Astrocyte (in vitro differentiated cells and primary cell): ENCODE results near the gene RIPOR3. TPM values are rescaled to one million over a fixed set of nuclear protein-coding genes. Genes with fewer than 3 reads are reported as not detected.

Experiments used
- DNase-seq: peaks from one replicate; pipeline ENCODE4 v3.0.0-alpha.2; 2010; ENCODE audit warnings: low read depth
- FAIRE-seq: peaks from 2 replicates; lab custom pipeline; 2011; peaks lifted over from hg19 to GRCh38; lab: Jason Lieb, UNC
- H2AFZ ChIP-seq: 2 replicates; pipeline ENCODE4 v1.6.0; 2012; ENCODE audit warnings: low read depth, low read length, inconsistent platforms
- H3K27ac ChIP-seq: 2 replicates; pipeline ENCODE4 v1.5.1; 2011; ENCODE audit warnings: low read depth, low read length, inconsistent platforms
- H3K27me3 ChIP-seq: 2 replicates; pipeline ENCODE4 v1.6.0; 2011; ENCODE audit warnings: low read length, inconsistent platforms; ENCODE audit not compliant: insufficient read depth
- H3K36me3 ChIP-seq: 2 replicates; pipeline ENCODE4 v1.5.1; 2011; ENCODE audit warnings: low read length, inconsistent platforms; ENCODE audit not compliant: insufficient read depth
- H3K4me1 ChIP-seq: 2 replicates; pipeline ENCODE4 v1.5.1; 2011; ENCODE audit warnings: low read length, inconsistent platforms; ENCODE audit not compliant: insufficient read depth
- H3K4me2 ChIP-seq: 2 replicates; pipeline ENCODE4 v1.6.0; 2012; ENCODE audit warnings: low read length, inconsistent platforms
- H3K4me3 ChIP-seq: 2 replicates; pipeline ENCODE4 v1.5.1; 2011; ENCODE audit warnings: low read depth, mild to moderate bottlenecking, low read length, inconsistent platforms; ENCODE audit not compliant: insufficient read depth
- H3K79me2 ChIP-seq: 2 replicates; pipeline ENCODE4 v1.6.0; 2012; ENCODE audit warnings: mild to moderate bottlenecking, low read length, inconsistent platforms; ENCODE audit not compliant: insufficient read depth
- H3K9ac ChIP-seq: 2 replicates; pipeline ENCODE4 v1.6.0; 2012; ENCODE audit warnings: mild to moderate bottlenecking, low read length, inconsistent platforms
- H3K9me3 ChIP-seq: 2 replicates; pipeline ENCODE4 v1.5.1; 2012; ENCODE audit warnings: low read depth, mild to moderate bottlenecking, low read length, inconsistent platforms; ENCODE audit not compliant: insufficient read depth
- H4K20me1 ChIP-seq: 2 replicates; pipeline ENCODE4 v1.6.0; 2012; ENCODE audit warnings: low read length, inconsistent platforms; ENCODE audit not compliant: insufficient read depth
- H3K27ac Mint-ChIP-seq: one replicate; pipeline ENCODE4 v1.8.0; 2021; ENCODE audit warnings: mild to moderate bottlenecking, mixed read lengths; ENCODE audit not compliant: unreplicated experiment
- H3K27me3 Mint-ChIP-seq: one replicate; pipeline ENCODE4 v1.8.0; 2021; ENCODE audit warnings: low read depth, mixed read lengths; ENCODE audit not compliant: unreplicated experiment
- H3K36me3 Mint-ChIP-seq: one replicate; pipeline ENCODE4 v1.8.0; 2021; ENCODE audit warnings: low read depth, mixed read lengths; ENCODE audit not compliant: unreplicated experiment
- H3K4me1 Mint-ChIP-seq: one replicate; pipeline ENCODE4 v1.8.0; 2021; ENCODE audit warnings: low read depth, mixed read lengths; ENCODE audit not compliant: unreplicated experiment
- H3K4me3 Mint-ChIP-seq: one replicate; pipeline ENCODE4 v1.8.0; 2021; ENCODE audit warnings: mild to moderate bottlenecking, moderate library complexity, mixed read lengths; ENCODE audit not compliant: unreplicated experiment
- H3K9me3 Mint-ChIP-seq: one replicate; pipeline ENCODE4 v1.8.0; 2021; ENCODE audit warnings: mild to moderate bottlenecking, mixed read lengths; ENCODE audit not compliant: unreplicated experiment
- EZH2 ChIP-seq: IDR thresholded peaks from 2 replicates; pipeline ENCODE4 v1.6.1; 2012; ENCODE audit warnings: mild to moderate bottlenecking, low read length, inconsistent platforms; ENCODE audit not compliant: insufficient read depth
- total RNA-seq: library from RNA; stranded (reverse); gene quantifications from 2 replicates; pipeline ENCODE4 v1.2.1, GENCODE V29; 2021
- TF ChIP-seq, protein P1 (sequence below): IDR thresholded peaks from 2 replicates; pipeline ENCODE4 v1.5.1; 2011; ENCODE audit warnings: low read depth, mild to moderate bottlenecking, inconsistent platforms, low read length, moderate library complexity; ENCODE audit not compliant: insufficient read depth

Gene RIPOR3
- total RNA-seq, 1 donor from 2014 or later: 0.39 TPM

DNA sequence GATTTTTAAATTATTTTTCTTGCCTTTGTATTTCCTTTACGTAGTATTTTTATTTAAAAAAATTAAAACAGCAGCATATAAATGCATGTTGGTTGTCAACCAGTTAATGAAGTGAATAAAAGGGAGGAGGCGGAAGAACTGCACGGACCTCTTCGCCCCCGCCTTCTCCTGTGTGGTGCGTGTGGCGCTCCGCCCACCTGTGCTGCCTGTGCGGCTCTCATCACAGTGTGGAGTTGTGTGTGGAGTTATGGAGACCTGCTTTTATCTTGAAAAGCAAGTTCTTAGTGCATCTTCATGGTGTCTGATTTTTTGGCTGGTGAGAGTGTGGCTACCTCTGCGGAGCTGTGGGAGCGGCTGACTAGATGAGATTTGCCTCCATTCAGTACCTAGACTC lies 122.8 kb downstream of the RIPOR3 start:
- H3K4me1 Mint-ChIP-seq: peaks cover 53% of the 10 kb centered on the region
- Histone ChIP-seq H3K36me3 (peaks cover 18% of the 10 kb centered on the region), H3K4me2 (no peak overlapping the region), H3K27ac (no peak overlapping the region), H3K4me3 (no peak overlapping the region), H3K27me3 (no peaks in the 10 kb centered on the region), H2AFZ (no peak overlapping the region), H3K9me3 (no peaks in the 10 kb centered on the region), H4K20me1 (peaks cover 68% of the 10 kb centered on the region), H3K4me1 (peaks cover 34% of the 10 kb centered on the region), H3K79me2 (peaks cover 86% of the 10 kb centered on the region), H3K9ac (no peak overlapping the region)
- H3K27me3 Mint-ChIP-seq: no peaks in the 10 kb centered on the region
- no peak for DNase-seq
- H3K36me3 Mint-ChIP-seq: peaks cover 32% of the 10 kb centered on the region
- peak overlapping the region; percentile 7 for H3K4me3 Mint-ChIP-seq
- no peak for FAIRE-seq
- no peak overlapping the region for H3K27ac Mint-ChIP-seq
- TF ChIP-seq EZH2: no peak
- TF ChIP-seq, protein P1, sequence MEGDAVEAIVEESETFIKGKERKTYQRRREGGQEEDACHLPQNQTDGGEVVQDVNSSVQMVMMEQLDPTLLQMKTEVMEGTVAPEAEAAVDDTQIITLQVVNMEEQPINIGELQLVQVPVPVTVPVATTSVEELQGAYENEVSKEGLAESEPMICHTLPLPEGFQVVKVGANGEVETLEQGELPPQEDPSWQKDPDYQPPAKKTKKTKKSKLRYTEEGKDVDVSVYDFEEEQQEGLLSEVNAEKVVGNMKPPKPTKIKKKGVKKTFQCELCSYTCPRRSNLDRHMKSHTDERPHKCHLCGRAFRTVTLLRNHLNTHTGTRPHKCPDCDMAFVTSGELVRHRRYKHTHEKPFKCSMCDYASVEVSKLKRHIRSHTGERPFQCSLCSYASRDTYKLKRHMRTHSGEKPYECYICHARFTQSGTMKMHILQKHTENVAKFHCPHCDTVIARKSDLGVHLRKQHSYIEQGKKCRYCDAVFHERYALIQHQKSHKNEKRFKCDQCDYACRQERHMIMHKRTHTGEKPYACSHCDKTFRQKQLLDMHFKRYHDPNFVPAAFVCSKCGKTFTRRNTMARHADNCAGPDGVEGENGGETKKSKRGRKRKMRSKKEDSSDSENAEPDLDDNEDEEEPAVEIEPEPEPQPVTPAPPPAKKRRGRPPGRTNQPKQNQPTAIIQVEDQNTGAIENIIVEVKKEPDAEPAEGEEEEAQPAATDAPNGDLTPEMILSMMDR: no peak
- H3K9me3 Mint-ChIP-seq: no peaks in the 10 kb centered on the region

DNA sequence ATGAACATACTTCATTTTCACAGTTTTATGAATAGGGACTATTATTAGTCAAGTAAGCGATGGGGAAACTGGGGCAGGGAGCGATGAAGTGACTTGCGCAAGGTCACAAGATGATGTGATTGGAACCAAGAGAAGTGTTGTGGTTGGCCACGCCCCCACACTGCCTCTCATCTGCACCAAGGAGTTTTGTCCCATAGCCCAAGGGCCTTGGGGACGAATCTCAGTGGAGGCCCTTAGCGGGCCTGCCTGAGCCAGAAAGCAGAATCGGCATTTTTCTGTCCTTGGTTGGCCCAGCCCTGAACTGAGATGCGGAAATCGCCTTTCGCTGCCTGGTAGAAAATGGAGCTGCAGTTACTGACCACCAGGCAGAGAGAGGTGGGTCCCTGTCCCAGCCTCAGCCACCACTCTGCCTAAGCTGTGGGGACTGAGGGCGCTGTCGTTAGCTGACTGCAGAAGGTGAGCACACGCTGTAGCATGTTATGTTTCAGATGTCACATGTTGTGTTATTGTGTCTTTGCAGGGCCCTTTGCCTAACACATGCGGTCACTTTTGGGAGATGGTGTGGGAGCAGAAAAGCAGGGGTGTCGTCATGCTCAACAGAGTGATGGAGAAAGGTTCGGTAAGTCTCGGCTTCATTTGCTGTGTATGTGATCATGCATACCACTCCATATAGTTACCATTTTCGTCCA lies 123.3 kb downstream of the RIPOR3 start:
- H3K4me3 Mint-ChIP-seq: no peak overlapping the region
- H3K4me1 Mint-ChIP-seq: peaks cover 51% of the 10 kb centered on the region
- Histone ChIP-seq H3K9me3 (no peaks in the 10 kb centered on the region), H3K36me3 (peaks cover 23% of the 10 kb centered on the region), H3K4me3 (no peak overlapping the region), H4K20me1 (peaks cover 63% of the 10 kb centered on the region), H3K4me2 (no peak overlapping the region), H3K9ac (no peak overlapping the region), H3K27me3 (no peaks in the 10 kb centered on the region), H2AFZ (no peak overlapping the region), H3K27ac (no peak overlapping the region), H3K4me1 (peaks cover 29% of the 10 kb centered on the region), H3K79me2 (peaks cover 86% of the 10 kb centered on the region)
- DNase-seq (no peak), FAIRE-seq (no peak)
- no peak overlapping the region for H3K27ac Mint-ChIP-seq
- TF ChIP-seq, protein P1: no peak
- no peak for TF ChIP-seq EZH2
- peaks cover 32% of the 10 kb centered on the region for H3K36me3 Mint-ChIP-seq
- H3K27me3 Mint-ChIP-seq: no peaks in the 10 kb centered on the region
- no peaks in the 10 kb centered on the region for H3K9me3 Mint-ChIP-seq

DNA sequence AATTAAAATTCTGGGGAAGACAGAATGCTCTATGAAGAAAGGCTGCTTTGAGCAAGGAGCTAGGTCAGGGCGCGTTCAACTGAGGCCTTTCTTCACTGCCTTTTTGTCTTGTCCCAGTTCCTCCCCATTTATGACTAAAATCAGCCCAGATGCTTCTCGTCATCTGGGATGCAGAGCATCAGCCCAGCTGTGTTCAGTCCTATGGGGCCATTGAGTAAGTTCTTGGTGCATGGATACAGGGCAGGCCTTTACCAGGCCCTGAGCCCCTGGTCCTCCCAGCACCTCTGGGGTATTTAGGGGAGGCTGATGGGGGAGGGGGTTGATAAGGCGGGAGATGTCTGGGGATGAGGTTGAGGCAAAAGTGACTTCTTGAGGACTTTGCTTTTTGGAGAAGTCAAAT lies 125.5 kb downstream of the RIPOR3 start:
- Histone ChIP-seq H3K4me3 (no peak overlapping the region), H3K4me1 (peaks cover 27% of the 10 kb centered on the region), H3K79me2 (peaks cover 77% of the 10 kb centered on the region), H2AFZ (no peak overlapping the region), H4K20me1 (peaks cover 42% of the 10 kb centered on the region), H3K9me3 (no peaks in the 10 kb centered on the region), H3K4me2 (no peak overlapping the region), H3K9ac (no peak overlapping the region), H3K27me3 (no peaks in the 10 kb centered on the region), H3K27ac (no peak overlapping the region), H3K36me3 (peaks cover 33% of the 10 kb centered on the region)
- DNase-seq (no peak), FAIRE-seq (no peak)
- peaks cover 56% of the 10 kb centered on the region for H3K4me1 Mint-ChIP-seq
- TF ChIP-seq, protein P1: no peak
- no peak for TF ChIP-seq EZH2
- H3K36me3 Mint-ChIP-seq: peaks cover 38% of the 10 kb centered on the region
- H3K27ac Mint-ChIP-seq: no peak overlapping the region
- H3K9me3 Mint-ChIP-seq: no peaks in the 10 kb centered on the region
- H3K4me3 Mint-ChIP-seq: no peak overlapping the region
- no peaks in the 10 kb centered on the region for H3K27me3 Mint-ChIP-seq
